Breast epithelium (tissue), 4 donors: Measurements from ENCODE around the gene AGBL1. TPM values are rescaled to one million over a fixed set of nuclear protein-coding genes. Genes with fewer than 3 reads are reported as not detected.

Experiments used
- DNase-seq, 2 donors: peaks; one replicate each; pipeline ENCODE4 v3.0.0-alpha.2; 2019; ENCODE audit warnings: low spot score in 2 of 2
- H3K27ac ChIP-seq, 2 donors: fragments of 200-600 bp; sonication (generic) in 1 of 2; one replicate each; pipeline ENCODE4 v1.5.1; 2016 to 2019; ENCODE audit warnings: mild to moderate bottlenecking in 1 of 2
- H3K27me3 ChIP-seq, 2 donors: fragments of 200-600 bp; sonication (generic) in 1 of 2; one replicate each; pipeline versions ENCODE4 v1.5.1 to v1.6.0; 2017 to 2019; ENCODE audit warnings: control low read depth in 1 of 2, mild to moderate bottlenecking in 1 of 2
- H3K36me3 ChIP-seq: fragments of 200-600 bp; one replicate; pipeline ENCODE4 v1.5.1; 2019
- H3K4me1 ChIP-seq, 2 donors: fragments of 200-600 bp; sonication (generic); one replicate each; pipeline ENCODE4 v1.5.1; 2016 to 2019; ENCODE audit warnings: control low read depth in 1 of 2
- H3K4me3 ChIP-seq, 3 donors: fragments of 200-600 bp; sonication (generic); 1 replicate in 2 of 3; 2 replicates in 1 of 3; pipeline ENCODE4 v1.5.1; 2016 to 2019; ENCODE audit warnings: mild to moderate bottlenecking in 3 of 3, moderate library complexity in 2 of 3
- H3K9me3 ChIP-seq, 2 donors: fragments of 200-600 bp; sonication (generic) in 1 of 2; one replicate each; pipeline ENCODE4 v1.5.1; 2016 to 2019; ENCODE audit warnings: control low read depth in 1 of 2
- CTCF ChIP-seq, 3 donors: fragments of 450-650 bp; IDR thresholded peaks; one replicate each; pipeline ENCODE4 v1.5.1; 2016 to 2017; ENCODE audit warnings: antibody characterized with exemption in 3 of 3, mild to moderate bottlenecking in 3 of 3, moderate library complexity in 3 of 3
- POLR2A ChIP-seq: fragments of 450-650 bp; IDR thresholded peaks from one replicate; pipeline ENCODE4 v1.6.1; 2016; ENCODE audit warnings: antibody characterized with exemption, mild to moderate bottlenecking, moderate library complexity
- POLR2AphosphoS5 ChIP-seq, 3 donors: sonication (generic); formaldehyde crosslinking; IDR thresholded peaks; one replicate each; pipeline ENCODE4 v1.6.1; 2017; ENCODE audit warnings: antibody characterized with exemption in 3 of 3
- intact Hi-C: fragments of 100-400 bp; cut with DNase I; formaldehyde crosslinking; loops from one replicate; pipeline ENCODE4 v1.15.1; 2023; ENCODE audit warnings: low total_unique reads
- total RNA-seq, 3 donors: library from RNA; depleted of rRNA; stranded (reverse); fragments of >200 nt; gene quantifications; one replicate each; pipeline ENCODE4 v1.1.0, GENCODE V29; 2016

Gene AGBL1
- total RNA-seq, 3 donors from 2014 or later = not detected

GRCh38 chr15:86850939-86851338 lies 771.3 kb downstream of the AGBL1 start:
- Histone ChIP-seq H3K9me3 (no peaks in the 10 kb centered on the region), H3K27ac (no peak overlapping the region), H3K27me3 (no peaks in the 10 kb centered on the region), H3K4me1 (no peaks in the 10 kb centered on the region), H3K36me3 (no peaks in the 10 kb centered on the region), H3K4me3 (no peak overlapping the region)
- intact Hi-C loops = no loop called here
- no peak for DNase-seq
- TF ChIP-seq POLR2A = no peak
- TF ChIP-seq CTCF (IDR thresholded peaks at IDR 0.05) = no peak
- TF ChIP-seq POLR2AphosphoS5 (IDR thresholded peaks at IDR 0.05) = no peak

- TF ChIP-seq POLR2AphosphoS5 (IDR thresholded peaks at IDR 0.05) (no peak), CTCF (IDR thresholded peaks at IDR 0.05) (no peak), POLR2A (no peak)
- DNase-seq = no peak
- H3K9me3 ChIP-seq = no peaks in the 10 kb centered on the region
- H3K36me3 ChIP-seq = no peaks in the 10 kb centered on the region
- no peak overlapping the region for H3K4me3 ChIP-seq
- H3K4me1 ChIP-seq = no peaks in the 10 kb centered on the region
- no peak overlapping the region for H3K27ac ChIP-seq
- no peaks in the 10 kb centered on the region for H3K27me3 ChIP-seq
- intact Hi-C loops = no loop called here
Observed at GRCh38 chr15:86852741-86853140, 773.1 kb downstream of the AGBL1 start.

- no peak overlapping the region for H3K4me3 ChIP-seq
- intact Hi-C loops = no loop called here
- no peaks in the 10 kb centered on the region for H3K36me3 ChIP-seq
- TF ChIP-seq POLR2A = no peak
- no peak for TF ChIP-seq POLR2AphosphoS5 (IDR thresholded peaks at IDR 0.05)
- no peak for TF ChIP-seq CTCF (IDR thresholded peaks at IDR 0.05)
- H3K4me1 ChIP-seq = no peaks in the 10 kb centered on the region
- no peaks in the 10 kb centered on the region for H3K9me3 ChIP-seq
- DNase-seq = no peak
- H3K27me3 ChIP-seq = no peaks in the 10 kb centered on the region
- H3K27ac ChIP-seq = no peak overlapping the region
Observed at GRCh38 chr15:86854176-86854575, 774.5 kb downstream of the AGBL1 start.

- no peak for DNase-seq
- no peaks in the 10 kb centered on the region for H3K27me3 ChIP-seq
- H3K36me3 ChIP-seq = no peaks in the 10 kb centered on the region
- no peaks in the 10 kb centered on the region for H3K9me3 ChIP-seq
- H3K4me3 ChIP-seq = no peak overlapping the region
- TF ChIP-seq CTCF (IDR thresholded peaks at IDR 0.05) (no peak), POLR2AphosphoS5 (IDR thresholded peaks at IDR 0.05) (no peak), POLR2A (no peak)
- intact Hi-C loops = no loop called here
- no peak overlapping the region for H3K27ac ChIP-seq
- H3K4me1 ChIP-seq = no peaks in the 10 kb centered on the region
Observed at GRCh38 chr15:86855307-86856291, 775.9 kb downstream of the AGBL1 start.

GRCh38 chr15:86857701-86858100 lies 778.0 kb downstream of the AGBL1 start:
- Histone ChIP-seq H3K9me3 (no peaks in the 10 kb centered on the region), H3K36me3 (no peaks in the 10 kb centered on the region), H3K4me1 (no peaks in the 10 kb centered on the region), H3K27ac (no peak overlapping the region), H3K4me3 (no peak overlapping the region), H3K27me3 (no peaks in the 10 kb centered on the region)
- intact Hi-C loops = no loop called here
- DNase-seq = no peak
- TF ChIP-seq POLR2A (no peak), POLR2AphosphoS5 (IDR thresholded peaks at IDR 0.05) (no peak), CTCF (IDR thresholded peaks at IDR 0.05) (no peak)
